ENCODE measurements around the gene LMBR1.
"Not testable (repeated sequence)": the region's sequence is repeated elsewhere in the genome, so short reads cannot be mapped to it uniquely, and the experiment has no call there.

Gene LMBR1

DNA sequence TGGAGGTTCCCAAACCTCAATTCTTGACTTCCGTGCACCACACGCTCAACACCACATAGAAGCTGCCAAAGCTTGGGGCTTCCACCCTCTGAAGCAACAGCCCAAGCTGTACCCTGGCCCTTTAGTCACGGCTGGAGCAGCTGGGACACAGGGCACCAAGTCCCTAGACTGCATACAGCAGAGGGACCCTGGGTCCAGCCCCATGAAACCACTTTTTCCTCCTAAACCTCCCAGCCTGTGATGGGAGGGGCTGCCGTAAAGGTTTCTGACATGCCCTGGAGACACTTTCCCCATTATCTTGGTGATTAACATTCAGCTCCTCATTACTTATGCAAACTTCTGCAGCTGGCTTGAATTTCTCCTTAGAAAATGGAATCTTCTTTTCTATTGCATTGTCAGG is 194.5 kb downstream of the LMBR1 start:
- not testable (repeated sequence) for DNase-seq

DNA sequence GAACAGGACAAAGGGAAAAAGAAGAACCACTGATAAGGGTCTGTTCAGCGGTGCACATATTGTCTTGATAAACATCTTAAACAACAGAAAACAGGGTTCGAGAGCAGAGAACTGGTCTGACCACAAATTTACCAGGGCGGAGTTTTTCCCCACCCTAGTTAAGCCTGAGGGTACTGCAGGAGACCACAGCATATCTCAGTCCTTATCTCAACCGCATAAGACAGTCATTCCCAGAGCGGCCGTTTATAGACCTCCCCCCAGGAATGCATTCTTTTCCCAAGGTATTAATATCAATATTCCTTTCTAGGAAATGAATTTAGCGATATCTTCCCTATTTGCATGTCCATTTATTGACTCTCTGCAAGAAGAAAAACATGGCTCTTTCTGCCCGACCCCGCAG is 195.7 kb downstream of the LMBR1 start:
- DNase-seq: not testable (repeated sequence)

DNA sequence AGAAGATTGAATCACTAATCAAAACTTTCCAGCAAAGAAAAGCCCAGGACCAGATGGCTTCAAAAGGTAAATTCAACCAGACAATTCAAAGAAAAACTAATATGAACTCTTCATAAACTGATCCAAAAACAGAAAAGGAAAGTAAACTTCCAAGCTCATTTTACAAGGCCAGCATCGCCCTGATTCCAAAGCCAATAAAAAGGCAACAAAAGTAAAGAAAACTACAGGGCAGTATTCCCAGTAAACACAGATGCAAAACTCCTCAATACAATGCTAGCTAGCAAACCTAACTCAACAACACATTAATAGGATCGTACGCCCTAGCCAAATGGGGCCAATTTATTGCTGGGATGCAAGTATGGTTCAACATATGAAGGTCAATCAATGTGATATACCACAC is 199.4 kb downstream of the LMBR1 start:
- no peak for DNase-seq

DNA sequence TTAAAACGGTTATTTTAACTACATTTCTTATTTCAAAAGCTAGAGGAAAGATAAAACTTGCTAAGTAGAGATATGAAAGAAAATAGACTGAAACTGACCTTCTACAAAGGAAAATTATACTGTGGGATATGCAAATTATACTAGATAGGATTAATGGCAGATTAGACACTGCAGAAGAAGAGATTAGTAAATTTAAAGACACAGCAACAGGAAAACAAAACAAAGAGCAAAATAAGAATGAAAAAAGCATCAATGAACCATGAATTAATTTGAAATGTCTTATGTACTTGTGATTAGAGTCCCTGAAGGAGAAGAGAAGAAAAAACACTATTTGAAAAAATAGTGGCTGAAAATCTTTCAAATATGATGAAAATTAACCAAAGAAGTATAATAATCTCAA is 200.1 kb downstream of the LMBR1 start:
- no peak for DNase-seq

DNA sequence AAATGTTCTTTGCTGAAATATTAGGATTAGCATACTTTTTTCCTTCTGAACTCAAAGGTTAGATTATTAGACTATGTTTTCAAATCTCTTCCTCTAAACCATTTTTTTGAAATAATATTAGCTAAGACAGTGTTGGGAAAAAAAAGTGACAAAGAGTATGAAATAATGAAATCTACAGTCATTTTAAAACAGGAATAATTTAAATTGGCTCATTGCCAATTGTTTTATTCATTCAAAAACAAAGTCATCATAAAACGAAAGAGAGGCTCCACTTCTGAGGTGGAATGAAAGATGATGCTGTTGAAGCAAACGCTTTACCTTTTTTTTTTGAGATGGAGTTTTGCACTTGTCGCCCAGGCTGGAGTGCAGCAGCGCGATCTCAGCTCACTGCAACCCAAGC is 201.2 kb downstream of the LMBR1 start:
- no peak for DNase-seq

DNA sequence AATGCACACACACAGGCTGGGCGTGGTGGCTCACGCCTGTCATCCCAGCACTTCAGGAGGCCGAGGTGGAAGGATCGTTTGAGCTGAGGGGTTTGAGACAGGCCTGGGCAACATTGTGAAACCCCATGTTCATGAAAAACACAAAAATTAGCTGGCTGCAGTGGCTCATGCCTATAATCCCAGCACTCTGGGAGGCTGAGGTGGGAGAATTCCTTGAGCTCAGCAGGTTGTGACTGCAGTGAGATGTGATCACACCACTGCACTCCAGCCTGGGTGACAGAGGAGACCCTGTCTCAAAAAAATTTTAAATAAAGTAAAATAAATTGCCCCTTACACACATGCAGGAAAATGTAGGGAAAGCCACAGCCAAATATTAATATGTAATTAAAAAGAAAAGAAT is 208.3 kb downstream of the LMBR1 start:
- no peak for DNase-seq

DNA sequence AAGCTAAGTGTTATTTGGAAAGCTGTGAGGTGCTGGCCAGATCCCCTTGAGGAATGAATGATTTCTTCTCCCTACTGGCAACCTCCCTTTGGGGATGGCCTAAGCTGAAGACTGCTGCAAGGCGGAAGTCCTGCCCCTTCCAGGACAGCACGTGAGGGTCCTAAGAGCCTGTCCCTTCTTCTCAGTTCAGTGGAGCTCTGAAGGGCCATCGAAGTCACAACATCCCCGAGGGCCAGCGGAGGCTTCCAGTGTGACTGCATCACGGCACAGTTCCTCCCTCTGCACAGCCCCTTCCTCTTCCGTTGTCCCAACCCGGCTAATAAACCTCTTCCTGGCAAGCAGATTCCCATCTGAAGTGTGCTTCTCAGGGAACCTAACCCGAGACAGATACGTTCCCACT is 208.7 kb downstream of the LMBR1 start:
- no peak for DNase-seq

DNA sequence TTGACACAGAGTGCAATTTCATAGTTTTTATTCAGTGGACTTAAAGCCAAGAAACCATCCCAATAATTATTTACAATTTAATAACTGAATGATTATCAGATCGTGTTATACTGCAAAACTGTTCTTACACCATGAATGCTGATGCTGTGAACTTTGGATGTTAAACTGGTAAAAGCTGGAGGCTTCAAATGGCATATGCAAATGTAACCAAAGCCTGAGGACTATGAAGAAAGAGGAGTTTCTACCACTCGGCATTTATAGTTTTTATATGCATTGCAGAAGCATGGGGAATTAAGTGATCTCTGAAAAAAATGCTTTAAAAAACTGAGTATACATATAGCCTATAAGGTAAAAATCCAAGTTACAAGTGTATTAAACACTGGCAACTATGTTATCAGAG is 210.1 kb downstream of the LMBR1 start:
- DNase-seq: no peak

DNA sequence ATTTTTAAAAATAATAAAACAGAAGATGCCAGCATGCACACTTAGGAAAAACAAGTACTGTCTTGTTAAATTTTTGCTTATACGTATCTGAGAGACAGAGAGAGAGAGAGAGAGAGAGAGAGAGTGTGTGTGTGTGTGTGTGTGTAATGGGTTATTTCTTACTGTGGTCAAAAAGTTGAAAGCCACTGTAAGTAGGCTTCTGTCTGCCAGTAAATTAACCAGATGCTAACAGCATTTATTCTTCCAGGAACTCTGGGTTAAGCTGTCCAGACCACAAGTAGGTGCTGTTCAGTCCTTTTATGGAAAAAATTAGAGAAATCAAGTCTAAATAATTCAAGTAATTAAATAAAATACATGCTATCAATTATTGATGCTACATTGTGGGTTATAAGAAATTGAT is 212.7 kb downstream of the LMBR1 start:
- no peak for DNase-seq

DNA sequence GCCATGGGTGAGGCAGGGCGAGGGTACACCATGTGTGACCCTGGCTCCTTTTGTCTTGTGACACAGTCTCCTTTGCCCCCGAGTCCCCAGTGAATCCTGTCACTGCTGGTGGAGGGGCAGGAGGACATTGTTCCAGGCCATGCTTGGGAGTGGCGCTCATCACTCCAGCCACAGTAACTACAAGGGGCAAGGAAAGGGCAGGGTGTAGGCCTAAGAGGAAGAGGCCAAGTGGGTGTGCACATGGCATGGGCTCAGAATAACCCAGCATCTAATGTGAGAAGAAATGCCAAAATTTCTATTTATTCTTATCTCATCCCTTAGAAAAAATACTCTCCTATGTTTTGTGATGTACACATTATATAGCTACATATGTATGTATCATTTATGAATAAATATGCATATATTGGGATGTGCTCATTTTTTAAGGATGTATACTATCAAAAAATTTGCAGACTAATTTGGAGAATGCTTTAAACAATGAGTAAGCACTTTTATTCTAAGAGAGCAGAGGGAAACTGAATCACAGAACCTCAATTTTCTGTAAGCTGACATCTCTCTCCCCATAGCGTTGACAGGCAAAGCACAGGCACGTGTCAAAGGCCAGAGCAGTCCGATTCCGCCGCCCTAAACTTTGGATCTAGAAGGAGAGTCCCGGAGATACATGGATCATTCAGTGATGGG is 215.5 kb downstream of the LMBR1 start:
- no peak for DNase-seq

DNA sequence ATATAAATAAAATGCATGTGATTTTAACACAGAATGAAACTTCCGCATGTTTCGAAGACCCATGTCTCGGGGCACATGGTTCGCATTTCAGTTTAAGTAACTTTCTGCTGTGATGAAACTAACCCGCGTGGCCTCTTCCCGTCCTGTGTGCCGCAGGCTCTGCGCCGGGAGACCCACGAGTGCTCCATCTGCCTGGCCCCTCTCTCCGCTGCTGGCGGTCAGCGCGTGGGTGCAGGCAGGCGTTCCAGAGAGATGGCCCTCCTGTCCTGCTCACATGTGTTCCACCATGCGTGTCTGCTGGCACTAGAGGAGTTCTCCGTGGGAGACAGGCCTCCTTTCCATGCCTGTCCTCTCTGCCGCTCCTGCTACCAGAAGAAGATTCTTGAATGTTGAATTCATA is 216.7 kb downstream of the LMBR1 start:
- DNase-seq: no peak

DNA sequence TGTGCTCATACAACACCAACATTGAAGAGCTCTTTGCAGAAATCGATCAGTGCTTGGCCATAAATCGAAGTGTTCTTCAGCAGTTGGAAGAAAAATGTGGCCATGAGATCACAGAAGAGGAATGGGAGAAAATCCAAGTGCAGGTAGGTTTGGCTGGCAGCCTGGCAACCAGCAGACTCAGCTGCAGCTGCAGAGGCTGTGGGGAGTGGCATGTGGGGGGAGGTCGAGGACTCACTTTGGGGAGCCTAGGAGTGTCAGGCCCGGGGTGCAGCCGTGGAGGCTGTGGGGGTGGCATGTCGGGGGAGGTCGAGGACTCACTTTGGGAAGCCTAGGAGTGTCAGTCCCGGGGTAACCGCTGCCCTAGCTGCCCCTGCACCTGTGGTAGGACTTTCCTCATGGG is 217.3 kb downstream of the LMBR1 start:
- DNase-seq: peak in 22 of 56 donors; percentile 5 to 67 (median 18)

DNA sequence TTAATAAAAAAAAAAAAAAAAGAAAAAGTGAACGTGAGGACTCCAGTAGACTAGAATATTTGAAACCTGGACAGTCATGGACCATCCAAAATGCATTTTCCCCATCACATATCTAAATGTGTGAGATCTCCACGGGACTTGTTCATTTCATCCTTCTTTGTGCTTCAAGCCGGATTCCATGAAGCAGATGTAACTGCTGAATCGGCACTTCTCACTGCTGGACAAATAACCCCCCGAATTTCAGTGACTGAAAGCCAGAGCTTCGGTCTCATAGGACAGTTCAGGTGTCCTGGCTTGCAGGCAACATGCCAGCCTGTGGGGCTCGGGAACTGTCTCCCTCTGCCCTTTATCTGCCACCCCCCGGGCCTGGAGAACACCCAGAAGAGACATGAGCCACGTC is 219.1 kb downstream of the LMBR1 start:
- DNase-seq: no peak

DNA sequence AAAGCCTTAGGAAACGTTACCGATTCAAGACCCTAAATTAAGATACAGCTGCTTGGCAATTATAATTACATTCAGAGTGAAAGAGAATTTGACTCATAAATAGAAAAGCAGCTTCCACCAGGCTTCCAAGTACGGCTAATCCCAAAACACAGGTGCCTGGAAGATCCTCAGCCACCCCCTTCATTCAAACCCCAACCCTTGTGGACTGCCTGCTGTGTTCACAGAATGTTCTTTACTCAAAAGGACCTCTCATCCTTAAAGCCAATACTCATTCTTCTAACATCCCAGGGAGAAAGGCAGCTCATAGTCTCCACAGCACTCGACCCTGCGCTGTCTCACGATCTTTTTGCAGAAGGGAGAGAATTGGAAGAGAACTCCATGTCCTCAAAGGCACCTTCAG is 219.5 kb downstream of the LMBR1 start:
- DNase-seq: no peak

DNA sequence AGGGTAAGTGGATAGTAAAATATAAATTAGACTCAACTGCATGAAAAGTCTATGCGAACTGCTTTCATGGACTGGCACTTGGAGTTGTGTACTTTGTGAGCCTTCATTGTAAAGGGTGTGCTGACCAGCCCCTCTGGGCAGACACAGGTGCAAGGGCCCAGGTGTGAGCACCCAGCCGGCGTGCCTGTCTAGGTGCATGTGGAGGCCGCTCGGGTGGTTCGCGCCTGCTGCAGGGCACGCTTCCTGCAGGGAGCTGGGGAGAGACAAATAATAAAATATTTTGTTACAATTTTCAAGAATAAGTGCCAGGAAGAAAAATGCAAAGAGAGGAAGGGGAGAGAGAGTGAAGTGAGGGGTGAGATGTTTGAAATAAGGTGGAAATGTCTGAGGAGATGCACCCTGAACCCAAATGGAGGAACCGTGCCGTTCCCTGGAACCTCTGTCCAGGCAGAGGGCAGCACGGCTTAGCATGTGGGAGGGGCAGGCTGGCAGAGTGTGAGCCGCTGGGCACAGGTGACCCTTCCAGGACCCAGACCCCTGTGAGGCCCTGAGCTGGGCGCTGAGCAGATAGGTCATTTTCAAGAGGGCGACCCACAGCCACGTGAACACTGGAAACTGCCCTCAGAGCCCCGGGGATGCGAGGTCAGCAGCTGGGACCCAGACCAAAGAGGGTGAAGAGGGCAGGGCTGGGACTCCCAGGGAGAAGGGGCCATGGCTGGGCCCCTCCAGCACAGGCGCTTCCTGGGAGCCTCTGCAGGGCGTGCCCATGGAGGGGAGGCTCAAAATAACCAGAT is 223.8 kb downstream of the LMBR1 start:
- no peak for DNase-seq

DNA sequence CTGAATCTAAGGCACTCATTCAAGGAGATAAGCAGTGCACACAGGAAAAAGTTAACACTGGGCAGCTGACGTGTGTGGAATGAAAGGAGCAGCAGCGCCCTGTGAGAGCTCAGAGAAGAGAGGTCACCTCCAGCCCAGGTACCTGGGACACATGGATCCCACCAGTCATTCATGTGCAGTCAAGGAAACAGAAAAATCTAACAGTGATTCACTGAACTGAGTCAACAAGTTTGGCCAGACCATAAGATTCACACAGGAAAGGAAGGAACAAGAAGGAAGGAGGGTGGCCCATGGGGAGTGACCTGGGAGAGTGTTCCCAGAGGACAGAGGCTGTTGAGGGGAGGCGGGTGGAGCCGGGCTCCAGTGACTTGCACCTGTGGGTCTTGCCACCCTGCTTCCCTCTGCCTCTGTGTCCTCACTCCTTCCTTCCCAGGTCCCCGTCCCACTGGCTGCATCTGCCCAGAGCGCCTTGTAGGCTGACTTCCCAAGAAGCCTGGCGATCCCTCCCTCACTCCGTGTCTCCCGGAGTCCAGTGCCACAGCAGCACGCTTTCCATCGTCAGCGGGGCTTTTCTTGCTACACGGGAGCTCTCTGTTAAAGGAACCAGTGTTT is 224.7 kb downstream of the LMBR1 start:
- DNase-seq: no peak

DNA sequence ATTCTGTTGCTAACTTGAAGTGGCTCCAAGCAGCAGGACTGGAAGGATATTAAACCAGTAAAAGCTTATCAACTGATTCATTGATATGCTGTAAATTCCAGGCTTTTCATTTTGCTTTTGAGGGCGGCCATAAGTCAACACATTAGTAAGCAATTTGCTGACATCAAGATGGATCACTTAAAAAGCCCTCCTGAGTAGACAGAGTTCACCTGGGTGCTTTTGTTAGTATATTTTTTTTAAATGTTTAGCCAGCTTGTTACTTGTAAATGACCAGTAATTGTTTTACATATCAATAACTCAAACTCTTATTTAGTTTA is 225.9 kb downstream of the LMBR1 start:
- DNase-seq: no peak

DNA sequence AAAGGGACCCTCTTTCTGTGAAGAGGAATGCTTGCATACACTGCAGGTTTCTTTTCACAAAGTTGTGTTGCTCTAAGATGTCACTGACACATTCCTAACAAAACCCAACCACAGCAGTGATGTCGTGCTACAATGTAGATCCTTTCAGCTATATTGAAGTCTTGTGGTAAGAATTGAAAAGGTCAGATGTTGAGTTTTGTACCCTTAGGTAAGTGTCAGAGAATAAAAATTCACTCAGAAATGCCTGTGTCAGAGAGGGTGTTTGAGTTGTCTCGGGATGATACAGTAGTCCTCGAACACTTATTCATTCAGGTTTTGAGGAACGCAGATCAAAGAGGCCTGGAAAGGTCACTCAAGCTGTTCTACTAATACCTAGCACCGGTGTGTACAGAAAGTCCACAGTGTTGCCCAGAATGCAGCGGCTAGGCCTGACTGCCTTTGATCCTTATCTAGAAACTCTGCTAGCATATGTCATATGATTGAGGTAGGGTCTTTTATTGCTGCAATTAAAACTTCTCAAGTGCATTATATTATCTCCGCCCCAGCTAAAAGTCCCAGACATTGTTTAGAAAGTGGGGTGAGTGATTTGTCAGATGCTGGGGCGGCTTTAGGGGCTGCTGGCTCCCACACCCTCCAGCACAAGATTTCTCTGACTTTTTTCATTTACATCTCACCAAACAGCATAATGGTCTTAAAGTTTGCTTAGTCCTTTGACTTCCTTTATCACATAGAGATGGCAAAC is 226.4 kb downstream of the LMBR1 start:
- no peak for DNase-seq

DNA sequence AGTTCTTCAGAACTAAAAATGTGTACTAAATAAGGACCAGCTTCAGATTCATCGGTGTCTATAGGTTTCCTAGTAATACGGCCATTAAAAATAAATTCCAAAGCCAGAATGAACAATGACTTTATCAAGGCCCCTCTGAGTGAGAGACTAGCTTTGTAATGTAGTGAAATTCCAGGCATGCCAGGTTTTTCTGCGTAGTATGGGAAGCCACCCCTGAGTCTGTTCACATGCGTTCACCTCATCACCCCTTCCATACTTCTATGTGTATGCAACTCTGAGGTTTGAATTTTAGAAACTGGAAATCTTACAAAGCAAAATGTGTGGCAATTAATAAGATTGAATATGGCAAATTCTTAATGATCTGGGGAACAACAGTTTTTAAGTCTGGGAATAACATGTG is 227.9 kb downstream of the LMBR1 start:
- no peak for DNase-seq

DNA sequence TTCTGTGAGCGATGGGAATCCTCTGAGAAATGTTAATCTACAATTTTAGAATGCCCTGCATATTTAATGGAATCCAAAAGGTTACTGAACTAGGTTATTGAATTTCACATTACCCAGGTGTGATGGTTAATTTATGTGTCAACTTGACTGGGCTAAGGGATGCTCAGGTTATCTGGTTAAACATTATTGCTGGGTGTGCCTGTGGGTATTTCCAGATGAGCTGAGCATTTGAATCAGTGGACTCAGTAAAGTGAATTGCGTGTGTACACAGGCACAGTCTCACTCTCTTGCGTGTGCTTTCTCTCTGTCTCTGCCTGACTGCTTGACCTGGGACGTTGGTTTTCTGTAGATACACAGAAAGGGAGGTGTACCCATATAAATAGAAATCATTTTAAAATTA is 230.7 kb downstream of the LMBR1 start:
- DNase-seq: no peak

DNA sequence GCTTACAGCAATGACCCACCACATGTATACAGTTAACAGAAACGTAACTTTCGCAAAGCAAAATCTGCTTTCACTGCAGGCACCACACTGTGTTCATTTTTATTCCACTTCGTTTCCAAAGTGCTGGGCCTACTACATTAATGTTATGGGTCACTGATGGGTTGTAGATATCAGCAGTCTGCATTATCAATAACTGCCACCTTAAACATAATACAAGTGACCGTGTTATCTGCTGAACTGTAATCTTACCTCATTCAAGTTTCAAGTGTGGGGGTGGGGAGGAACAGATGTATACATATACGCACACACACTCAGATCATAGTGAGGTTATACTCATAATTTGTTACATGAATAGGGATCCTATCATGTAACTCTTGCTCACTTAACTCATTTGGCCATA is 231.3 kb downstream of the LMBR1 start:
- no peak for DNase-seq

DNA sequence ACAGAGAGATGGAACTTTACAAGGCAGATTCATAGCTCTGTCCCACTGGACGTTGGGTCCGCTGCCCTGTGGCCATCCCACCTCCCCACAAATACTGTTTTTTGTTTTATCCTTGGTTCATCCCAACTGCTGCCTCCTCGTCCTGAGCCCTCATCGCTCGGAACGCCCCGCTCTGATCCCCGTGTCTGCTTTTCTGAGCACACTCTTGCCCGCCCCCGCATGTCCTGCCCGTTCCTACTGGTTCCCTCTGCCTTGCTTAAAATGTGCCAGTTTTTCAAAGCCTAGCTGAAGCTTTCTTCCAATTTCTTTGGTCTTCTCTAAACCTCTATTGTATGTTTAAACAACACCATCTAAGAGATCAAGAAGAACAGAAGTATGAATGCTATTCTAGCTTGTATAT is 233.0 kb downstream of the LMBR1 start:
- DNase-seq: no peak
